BLaER1 treated with 17β-estradiol and CSF1 and Interleukin-3, amounts not matched to agents 10 nM and 100 nM (cell line): ENCODE measurements around the gene IMMP2L.
A peak's percentile ranks its signal among the peaks of the same experiment; 100 is the strongest.

Experiments used
- H3K27ac ChIP-seq, 11 experiments: shearing (Covaris generic); formaldehyde crosslinking; 2 replicates each; pipeline ENCODE4 v1.8.1; 2022
- H3K27me3 ChIP-seq, 11 experiments: shearing (Covaris generic); formaldehyde crosslinking; 2 replicates each; pipeline ENCODE4 v1.8.1; 2022
- H3K36me3 ChIP-seq, 11 experiments: shearing (Covaris generic); formaldehyde crosslinking; 2 replicates each; pipeline ENCODE4 v1.8.1; 2022
- H3K4me1 ChIP-seq, 10 experiments: shearing (Covaris generic); formaldehyde crosslinking; 2 replicates each; pipeline ENCODE4 v1.8.1; 2022
- H3K4me2 ChIP-seq, 11 experiments: shearing (Covaris generic); formaldehyde crosslinking; 2 replicates each; pipeline ENCODE4 v1.8.1; 2022
- H3K4me3 ChIP-seq, 10 experiments: shearing (Covaris generic); formaldehyde crosslinking; 2 replicates each; pipeline ENCODE4 v1.8.1; 2022
- H3K9ac ChIP-seq, 11 experiments: shearing (Covaris generic); formaldehyde crosslinking; 2 replicates each; pipeline ENCODE4 v1.8.1; 2022
- H3K9me3 ChIP-seq, 11 experiments: shearing (Covaris generic); formaldehyde crosslinking; replicated peaks in 1 of 11; 2 replicates each; pipeline ENCODE4 v1.8.1; 2022
- H4K20me1 ChIP-seq, 11 experiments: shearing (Covaris generic); formaldehyde crosslinking; 2 replicates each; pipeline ENCODE4 v1.8.1; 2022
- Cebpa-rat ChIP-seq, 11 experiments: shearing (Covaris generic); IDR thresholded peaks; 2 replicates each; pipeline ENCODE4 v1.8.1; 2022

IMMP2L gene

GRCh38 chr7:111012799-111013675, 549.3 kb downstream of the IMMP2L start:
- Histone ChIP-seq H3K9me3 (no peaks in the 10 kb centered on the region), H3K9ac (no peak overlapping the region), H3K27ac (no peak overlapping the region), H4K20me1 (no peaks in the 10 kb centered on the region), H3K27me3 (no peaks in the 10 kb centered on the region), H3K36me3 (no peaks in the 10 kb centered on the region), H3K4me2 (peak overlapping the region in 7 of 11 experiments; percentile 2 to 46 (median 16); a peak in 5 of 22 replicates), H3K4me1 (peaks cover 4 to 22% (median 6%) of the 10 kb centered on the region in 10 experiments; a peak in 12 of 20 replicates), H3K4me3 (no peak overlapping the region)
- TF ChIP-seq Cebpa-rat (IDR thresholded peaks at IDR 0.05): no peak

GRCh38 chr7:111012149-111012548, 550.1 kb downstream of the IMMP2L start:
- Histone ChIP-seq H4K20me1 (no peaks in the 10 kb centered on the region), H3K4me2 (no peak overlapping the region), H3K9me3 (no peaks in the 10 kb centered on the region), H3K27me3 (no peaks in the 10 kb centered on the region), H3K9ac (no peak overlapping the region), H3K27ac (no peak overlapping the region), H3K36me3 (no peaks in the 10 kb centered on the region), H3K4me3 (no peak overlapping the region), H3K4me1 (peaks cover 4 to 22% (median 6%) of the 10 kb centered on the region in 10 experiments; a peak in 12 of 20 replicates)
- no peak for TF ChIP-seq Cebpa-rat (IDR thresholded peaks at IDR 0.05)

GRCh38 chr7:111011520-111011919, 550.8 kb downstream of the IMMP2L start:
- peaks cover 4 to 22% (median 6%) of the 10 kb centered on the region in 10 experiments; a peak in 12 of 20 replicates for H3K4me1 ChIP-seq
- no peaks in the 10 kb centered on the region for H3K36me3 ChIP-seq
- no peak for TF ChIP-seq Cebpa-rat (IDR thresholded peaks at IDR 0.05)
- no peak overlapping the region for H3K4me2 ChIP-seq
- H3K9ac ChIP-seq: no peak overlapping the region
- H3K9me3 ChIP-seq: no peaks in the 10 kb centered on the region
- no peak overlapping the region for H3K4me3 ChIP-seq
- H3K27me3 ChIP-seq: no peaks in the 10 kb centered on the region
- no peak overlapping the region for H3K27ac ChIP-seq
- H4K20me1 ChIP-seq: no peaks in the 10 kb centered on the region

GRCh38 chr7:111010798-111011197, 551.5 kb downstream of the IMMP2L start:
- Histone ChIP-seq H3K4me3 (no peak overlapping the region), H3K9ac (no peak overlapping the region), H4K20me1 (no peaks in the 10 kb centered on the region), H3K27me3 (no peaks in the 10 kb centered on the region), H3K27ac (no peak overlapping the region), H3K36me3 (no peaks in the 10 kb centered on the region), H3K4me2 (no peak overlapping the region), H3K9me3 (no peaks in the 10 kb centered on the region), H3K4me1 (peaks cover 4 to 22% (median 6%) of the 10 kb centered on the region in 10 experiments; a peak in 12 of 20 replicates)
- no peak for TF ChIP-seq Cebpa-rat (IDR thresholded peaks at IDR 0.05)

GRCh38 chr7:111009526-111010040, 552.7 kb downstream of the IMMP2L start:
- peak overlapping the region in 2 of 11 experiments; percentile 23 to 34; a peak in 3 of 22 replicates for H3K27ac ChIP-seq

GRCh38 chr7:111006691-111007090, 555.6 kb downstream of the IMMP2L start:
- H3K9ac ChIP-seq: no peak overlapping the region
- H3K4me2 ChIP-seq: no peak overlapping the region
- H4K20me1 ChIP-seq: no peaks in the 10 kb centered on the region
- H3K27me3 ChIP-seq: no peaks in the 10 kb centered on the region
- H3K9me3 ChIP-seq: no peaks in the 10 kb centered on the region
- peaks cover 0 to 11% (median 0%) of the 10 kb centered on the region in 10 experiments; a peak in 4 of 20 replicates for H3K4me1 ChIP-seq
- no peak overlapping the region for H3K27ac ChIP-seq
- no peak for TF ChIP-seq Cebpa-rat (IDR thresholded peaks at IDR 0.05)
- no peak overlapping the region for H3K4me3 ChIP-seq
- H3K36me3 ChIP-seq: no peaks in the 10 kb centered on the region

More at GRCh38 chr7:111009526-111010040, 552.7 kb downstream of the IMMP2L start:
- Histone ChIP-seq H4K20me1 (no peaks in the 10 kb centered on the region), H3K4me1 (peaks cover 4 to 22% (median 6%) of the 10 kb centered on the region in 10 experiments; a peak in 12 of 20 replicates), H3K36me3 (no peaks in the 10 kb centered on the region), H3K4me3 (no peak overlapping the region), H3K9me3 (no peaks in the 10 kb centered on the region), H3K9ac (no peak overlapping the region), H3K4me2 (peak overlapping the region in 3 of 11 experiments; percentile 20 to 73 (median 46); a peak in 5 of 22 replicates), H3K27me3 (no peaks in the 10 kb centered on the region)
- no peak for TF ChIP-seq Cebpa-rat (IDR thresholded peaks at IDR 0.05)

- no peak for TF ChIP-seq Cebpa-rat (IDR thresholded peaks at IDR 0.05)
- Histone ChIP-seq H3K4me3 (no peak overlapping the region), H3K27me3 (no peaks in the 10 kb centered on the region), H3K4me2 (no peak overlapping the region), H4K20me1 (no peaks in the 10 kb centered on the region), H3K27ac (no peak overlapping the region), H3K36me3 (no peaks in the 10 kb centered on the region), H3K9me3 (no peaks in the 10 kb centered on the region), H3K4me1 (peaks cover 0 to 11% (median 0%) of the 10 kb centered on the region in 10 experiments; a peak in 4 of 20 replicates), H3K9ac (no peak overlapping the region)
These were observed 556.3 kb downstream of the IMMP2L start for GRCh38 chr7:111006040-111006439.

- no peaks in the 10 kb centered on the region for H4K20me1 ChIP-seq
- H3K27ac ChIP-seq: no peak overlapping the region
- no peak overlapping the region for H3K9ac ChIP-seq
- no peaks in the 10 kb centered on the region for H3K27me3 ChIP-seq
- no peaks in the 10 kb centered on the region for H3K9me3 ChIP-seq
- no peaks in the 10 kb centered on the region for H3K36me3 ChIP-seq
- no peak overlapping the region for H3K4me3 ChIP-seq
- TF ChIP-seq Cebpa-rat (IDR thresholded peaks at IDR 0.05): no peak
- peaks cover 0 to 11% (median 0%) of the 10 kb centered on the region in 10 experiments; a peak in 4 of 20 replicates for H3K4me1 ChIP-seq
- no peak overlapping the region for H3K4me2 ChIP-seq
These were observed 556.8 kb downstream of the IMMP2L start for GRCh38 chr7:111005445-111005844.

GRCh38 chr7:111004310-111004901, 557.9 kb downstream of the IMMP2L start:
- Histone ChIP-seq H3K4me2 (no peak overlapping the region), H3K27ac (no peak overlapping the region), H3K4me3 (no peak overlapping the region), H3K36me3 (no peaks in the 10 kb centered on the region), H3K27me3 (no peaks in the 10 kb centered on the region), H3K9me3 (no peaks in the 10 kb centered on the region), H4K20me1 (no peaks in the 10 kb centered on the region), H3K4me1 (peaks cover 0 to 4% (median 0%) of the 10 kb centered on the region in 10 experiments; a peak in 4 of 20 replicates), H3K9ac (no peak overlapping the region)
- no peak for TF ChIP-seq Cebpa-rat (IDR thresholded peaks at IDR 0.05)
